Neural cell (in vitro differentiated cells): ENCODE measurements around the gene VWC2. TPM values are rescaled to one million over a fixed set of nuclear protein-coding genes. Genes with fewer than 3 reads are reported as not detected.

Source experiments
- H2AFZ ChIP-seq: fragments of 200-600, 300-800 bp; sonication (generic), shearing (Covaris generic); 2 replicates; pipeline ENCODE4 v1.6.0; 2014; ENCODE audit warnings: low read depth, mild to moderate bottlenecking, antibody characterized with exemption, low read length, moderate library complexity
- H3F3A ChIP-seq: fragments of 200-600 bp; shearing (Covaris generic); 2 replicates; pipeline ENCODE4 v1.6.1; 2016; ENCODE audit warnings: mild to moderate bottlenecking, moderate library complexity, mixed read lengths, antibody characterized with exemption, low read length; ENCODE audit not compliant: insufficient read depth, poor library complexity, severe bottlenecking
- H3K27ac ChIP-seq: fragments of 200-600, 300-800 bp; sonication (generic), shearing (Covaris generic); 2 replicates; pipeline ENCODE4 v1.5.1; 2014; ENCODE audit warnings: mild to moderate bottlenecking, low read length, moderate library complexity
- H3K27me3 ChIP-seq: fragments of 300-800, 200-600 bp; sonication (generic), shearing (Covaris generic); 2 replicates; pipeline ENCODE4 v1.6.0; 2014; ENCODE audit warnings: mild to moderate bottlenecking, low read depth, low read length, moderate library complexity; ENCODE audit not compliant: insufficient read depth
- H3K36me3 ChIP-seq: fragments of 300-800, 200-600 bp; sonication (generic), shearing (Covaris generic); 2 replicates; pipeline ENCODE4 v1.5.1; 2014; ENCODE audit warnings: mild to moderate bottlenecking, antibody characterized with exemption, low read length, moderate library complexity; ENCODE audit not compliant: insufficient read depth
- H3K4me2 ChIP-seq: fragments of 300-800, 200-600 bp; sonication (generic), shearing (Covaris generic); 2 replicates; pipeline ENCODE4 v1.6.0; 2014; ENCODE audit warnings: mild to moderate bottlenecking, low read length
- H3K4me3 ChIP-seq: fragments of 300-800, 200-600 bp; sonication (generic), shearing (Covaris generic); 2 replicates; pipeline ENCODE4 v1.5.1; 2014; ENCODE audit warnings: mild to moderate bottlenecking, low read length, moderate library complexity
- H3K79me2 ChIP-seq: fragments of 200-600 bp; shearing (Covaris generic); replicated peaks from 2 replicates; pipeline ENCODE4 v1.6.0; 2014; ENCODE audit warnings: mild to moderate bottlenecking, low read length, moderate library complexity; ENCODE audit not compliant: insufficient read depth
- H3K9ac ChIP-seq: fragments of 300-800, 200-600 bp; sonication (generic), shearing (Covaris generic); 2 replicates; pipeline ENCODE4 v1.6.1; 2016; ENCODE audit warnings: mild to moderate bottlenecking, low read length, mixed read lengths
- H3K9me2 ChIP-seq: fragments of 200-600 bp; shearing (Covaris generic); 2 replicates; pipeline ENCODE4 v1.6.1; 2016; ENCODE audit warnings: mild to moderate bottlenecking, low read length, mixed read lengths; ENCODE audit not compliant: insufficient read depth
- H3K9me3 ChIP-seq: fragments of 200-600, 300-800 bp; sonication (generic), shearing (Covaris generic); 2 replicates; pipeline ENCODE4 v1.6.1; 2016; ENCODE audit warnings: mild to moderate bottlenecking, mixed run types, low read length, moderate library complexity, mixed read lengths
- H4K20me1 ChIP-seq: fragments of 200-600 bp; shearing (Covaris generic); 2 replicates; pipeline ENCODE4 v1.6.1; 2016; ENCODE audit warnings: mild to moderate bottlenecking, mixed run types; ENCODE audit not compliant: insufficient read depth
- EP300 ChIP-seq: fragments of 450-650 bp; conservative IDR thresholded peaks from 2 replicates; pipeline ENCODE4 v1.6.1; 2014; ENCODE audit warnings: antibody characterized with exemption, mild to moderate bottlenecking, moderate library complexity; ENCODE audit not compliant: poor library complexity, severe bottlenecking
- EZH2 ChIP-seq: fragments of 200-600, 300-800 bp; shearing (Covaris generic), sonication (generic); IDR thresholded peaks from 2 replicates; pipeline ENCODE4 v1.6.1; 2014; ENCODE audit warnings: antibody characterized with exemption, low read length, borderline replicate concordance, mild to moderate bottlenecking; ENCODE audit not compliant: insufficient read depth, poor library complexity, severe bottlenecking
- MXI1 ChIP-seq: fragments of 450-650 bp; conservative IDR thresholded peaks from 2 replicates; pipeline ENCODE4 v1.6.1; 2014; ENCODE audit warnings: antibody characterized with exemption, mild to moderate bottlenecking; ENCODE audit not compliant: poor library complexity, severe bottlenecking
- POLR2AphosphoS5 ChIP-seq: IDR thresholded peaks from 2 replicates; pipeline ENCODE4 v1.6.1; 2012
- RAD21 ChIP-seq: fragments of 450-650 bp; conservative IDR thresholded peaks from 2 replicates; pipeline ENCODE4 v1.6.1; 2014; ENCODE audit warnings: antibody characterized with exemption, mild to moderate bottlenecking, moderate library complexity
- SMC3 ChIP-seq: fragments of 450-650 bp; conservative IDR thresholded peaks from 2 replicates; pipeline ENCODE4 v1.6.1; 2014; ENCODE audit warnings: antibody characterized with exemption, mild to moderate bottlenecking, moderate library complexity; ENCODE audit not compliant: poor library complexity
- TAF1 ChIP-seq: IDR thresholded peaks from 2 replicates; pipeline ENCODE4 v1.6.1; 2012; ENCODE audit warnings: low read depth
- polyA plus RNA-seq: library from polyadenylated mRNA; depleted of rRNA; stranded (reverse); fragments of >200 nt; gene quantifications from 2 replicates; pipeline ENCODE4 v1.2.3, GENCODE V29; 2014
- TF ChIP-seq, protein P1 (sequence below): IDR thresholded peaks from 2 replicates; pipeline ENCODE4 v1.6.1; 2012; ENCODE audit warnings: borderline replicate concordance
- TF ChIP-seq, protein P2 (sequence below): fragments of 450-650 bp; IDR thresholded peaks from 2 replicates; pipeline ENCODE4 v1.5.1; 2014; ENCODE audit warnings: antibody characterized with exemption, mild to moderate bottlenecking, moderate library complexity; ENCODE audit not compliant: poor library complexity, severe bottlenecking

VWC2 gene
- polyA plus RNA-seq, 1 donor from 2014 or later: 4.6 TPM

DNA sequence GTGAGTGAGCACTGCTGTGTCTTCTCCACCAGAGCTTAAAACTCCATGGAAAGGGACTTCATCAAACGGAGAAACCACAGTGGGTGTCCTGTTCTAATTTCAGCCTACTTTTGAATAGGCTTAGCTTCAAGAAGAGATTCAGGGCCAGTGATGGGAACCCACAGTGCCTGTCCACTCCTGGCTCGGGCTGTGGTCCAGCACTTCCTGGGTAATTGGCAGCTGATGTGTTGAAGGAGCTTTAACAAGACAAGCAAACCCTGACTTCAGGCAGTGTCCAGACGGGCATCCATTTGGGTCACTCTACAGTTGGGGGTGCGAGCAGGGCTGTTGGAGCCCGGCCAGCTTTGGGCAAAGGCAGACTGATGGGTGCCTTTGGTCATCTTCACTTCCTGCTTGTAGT lies 14.5 kb downstream of the VWC2 start:
- Histone ChIP-seq H3K27ac (no peak overlapping the region), H3F3A (peaks cover 6% of the 10 kb centered on the region), H3K9me2 (no peaks in the 10 kb centered on the region), H3K27me3 (no peaks in the 10 kb centered on the region), H3K9me3 (no peaks in the 10 kb centered on the region), H3K4me3 (no peak overlapping the region), H3K79me2 (no peaks in the 10 kb centered on the region), H4K20me1 (no peaks in the 10 kb centered on the region), H3K9ac (no peak overlapping the region), H2AFZ (no peak overlapping the region), H3K36me3 (no peaks in the 10 kb centered on the region), H3K4me2 (no peak overlapping the region)
- TF ChIP-seq SMC3: no peak
- TF ChIP-seq, protein P1, sequence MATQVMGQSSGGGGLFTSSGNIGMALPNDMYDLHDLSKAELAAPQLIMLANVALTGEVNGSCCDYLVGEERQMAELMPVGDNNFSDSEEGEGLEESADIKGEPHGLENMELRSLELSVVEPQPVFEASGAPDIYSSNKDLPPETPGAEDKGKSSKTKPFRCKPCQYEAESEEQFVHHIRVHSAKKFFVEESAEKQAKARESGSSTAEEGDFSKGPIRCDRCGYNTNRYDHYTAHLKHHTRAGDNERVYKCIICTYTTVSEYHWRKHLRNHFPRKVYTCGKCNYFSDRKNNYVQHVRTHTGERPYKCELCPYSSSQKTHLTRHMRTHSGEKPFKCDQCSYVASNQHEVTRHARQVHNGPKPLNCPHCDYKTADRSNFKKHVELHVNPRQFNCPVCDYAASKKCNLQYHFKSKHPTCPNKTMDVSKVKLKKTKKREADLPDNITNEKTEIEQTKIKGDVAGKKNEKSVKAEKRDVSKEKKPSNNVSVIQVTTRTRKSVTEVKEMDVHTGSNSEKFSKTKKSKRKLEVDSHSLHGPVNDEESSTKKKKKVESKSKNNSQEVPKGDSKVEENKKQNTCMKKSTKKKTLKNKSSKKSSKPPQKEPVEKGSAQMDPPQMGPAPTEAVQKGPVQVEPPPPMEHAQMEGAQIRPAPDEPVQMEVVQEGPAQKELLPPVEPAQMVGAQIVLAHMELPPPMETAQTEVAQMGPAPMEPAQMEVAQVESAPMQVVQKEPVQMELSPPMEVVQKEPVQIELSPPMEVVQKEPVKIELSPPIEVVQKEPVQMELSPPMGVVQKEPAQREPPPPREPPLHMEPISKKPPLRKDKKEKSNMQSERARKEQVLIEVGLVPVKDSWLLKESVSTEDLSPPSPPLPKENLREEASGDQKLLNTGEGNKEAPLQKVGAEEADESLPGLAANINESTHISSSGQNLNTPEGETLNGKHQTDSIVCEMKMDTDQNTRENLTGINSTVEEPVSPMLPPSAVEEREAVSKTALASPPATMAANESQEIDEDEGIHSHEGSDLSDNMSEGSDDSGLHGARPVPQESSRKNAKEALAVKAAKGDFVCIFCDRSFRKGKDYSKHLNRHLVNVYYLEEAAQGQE: no peak
- TF ChIP-seq, protein P2, sequence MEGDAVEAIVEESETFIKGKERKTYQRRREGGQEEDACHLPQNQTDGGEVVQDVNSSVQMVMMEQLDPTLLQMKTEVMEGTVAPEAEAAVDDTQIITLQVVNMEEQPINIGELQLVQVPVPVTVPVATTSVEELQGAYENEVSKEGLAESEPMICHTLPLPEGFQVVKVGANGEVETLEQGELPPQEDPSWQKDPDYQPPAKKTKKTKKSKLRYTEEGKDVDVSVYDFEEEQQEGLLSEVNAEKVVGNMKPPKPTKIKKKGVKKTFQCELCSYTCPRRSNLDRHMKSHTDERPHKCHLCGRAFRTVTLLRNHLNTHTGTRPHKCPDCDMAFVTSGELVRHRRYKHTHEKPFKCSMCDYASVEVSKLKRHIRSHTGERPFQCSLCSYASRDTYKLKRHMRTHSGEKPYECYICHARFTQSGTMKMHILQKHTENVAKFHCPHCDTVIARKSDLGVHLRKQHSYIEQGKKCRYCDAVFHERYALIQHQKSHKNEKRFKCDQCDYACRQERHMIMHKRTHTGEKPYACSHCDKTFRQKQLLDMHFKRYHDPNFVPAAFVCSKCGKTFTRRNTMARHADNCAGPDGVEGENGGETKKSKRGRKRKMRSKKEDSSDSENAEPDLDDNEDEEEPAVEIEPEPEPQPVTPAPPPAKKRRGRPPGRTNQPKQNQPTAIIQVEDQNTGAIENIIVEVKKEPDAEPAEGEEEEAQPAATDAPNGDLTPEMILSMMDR: no peak
- no peak for TF ChIP-seq EP300
- TF ChIP-seq RAD21: no peak
- TF ChIP-seq TAF1: no peak
- TF ChIP-seq POLR2AphosphoS5: no peak
- no peak for TF ChIP-seq EZH2
- TF ChIP-seq MXI1: no peak

DNA sequence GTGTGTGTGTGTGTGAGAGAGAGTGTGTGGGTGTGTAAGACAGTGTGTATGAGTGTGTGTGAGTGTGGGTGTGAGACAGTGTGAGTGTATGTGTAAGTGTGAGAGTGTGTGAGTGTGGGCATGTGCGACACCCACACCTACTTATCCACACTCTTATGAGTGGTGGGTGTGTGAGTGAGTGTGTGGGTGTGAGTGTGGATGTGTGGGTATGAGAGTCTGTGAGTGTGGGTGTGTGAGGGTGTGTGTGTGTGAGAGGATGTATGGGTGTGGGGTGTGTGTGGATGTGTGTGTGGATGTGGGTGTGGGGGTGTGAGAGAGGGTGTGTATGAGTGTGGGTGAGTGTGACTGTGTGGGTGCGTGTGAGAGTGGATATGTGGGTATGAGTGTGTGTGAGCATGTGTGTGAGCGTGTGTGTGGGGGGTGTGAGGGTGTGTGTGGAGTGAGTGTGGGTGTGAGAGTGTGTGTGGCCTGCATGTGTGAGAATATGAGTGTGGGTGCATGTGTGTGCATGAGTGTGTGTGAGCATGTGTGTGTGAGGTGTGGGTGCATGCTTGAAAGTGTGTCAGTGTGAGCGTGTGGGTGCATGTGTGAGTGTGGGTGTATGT lies 15.1 kb downstream of the VWC2 start:
- Histone ChIP-seq H3K79me2 (no peaks in the 10 kb centered on the region), H3F3A (peaks cover 6% of the 10 kb centered on the region), H2AFZ (no peak overlapping the region), H3K4me2 (no peak overlapping the region), H3K27ac (no peak overlapping the region), H3K36me3 (no peaks in the 10 kb centered on the region), H3K4me3 (no peak overlapping the region), H3K27me3 (no peaks in the 10 kb centered on the region), H3K9ac (no peak overlapping the region), H4K20me1 (no peaks in the 10 kb centered on the region), H3K9me3 (no peaks in the 10 kb centered on the region), H3K9me2 (no peaks in the 10 kb centered on the region)
- no peak for TF ChIP-seq MXI1
- no peak for TF ChIP-seq EP300
- no peak for TF ChIP-seq POLR2AphosphoS5
- TF ChIP-seq, protein P2: no peak
- TF ChIP-seq SMC3: no peak
- TF ChIP-seq, protein P1: no peak
- no peak for TF ChIP-seq RAD21
- no peak for TF ChIP-seq TAF1
- no peak for TF ChIP-seq EZH2
